GM19438 (cell line): ENCODE data around the gene RETREG2.

Experiments used
- ATAC-seq: cut with Tn5 transposase; IDR thresholded peaks from one replicate; pipeline ENCODE4 v1.9.1; 2021; ENCODE audit warnings: low read depth; ENCODE audit not compliant: unreplicated experiment

Gene RETREG2

DNA sequence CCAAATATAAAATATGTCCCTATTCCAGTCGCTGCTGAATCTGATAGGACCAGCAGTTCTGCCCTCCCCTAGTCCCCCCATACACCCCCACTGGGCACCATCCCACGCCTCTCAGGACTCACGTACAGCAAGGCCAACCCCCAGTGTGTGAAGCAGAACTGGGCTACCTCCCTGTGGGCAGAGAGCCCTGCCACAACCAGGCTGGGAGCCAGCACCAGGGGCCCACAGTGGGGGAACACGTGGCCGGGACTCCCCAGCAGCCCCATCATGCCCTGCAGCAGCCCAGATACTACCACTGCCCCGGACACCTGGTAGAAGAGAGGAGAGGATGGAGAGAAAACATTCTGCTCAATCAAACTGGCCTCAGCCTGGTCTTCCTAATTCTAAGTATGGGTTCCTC, 9.5 kb upstream of the RETREG2 start:
- ATAC-seq: no peak

GRCh38 chr2:219168932-219169331, 9.1 kb upstream of the RETREG2 start:
- ATAC-seq: no peak

DNA sequence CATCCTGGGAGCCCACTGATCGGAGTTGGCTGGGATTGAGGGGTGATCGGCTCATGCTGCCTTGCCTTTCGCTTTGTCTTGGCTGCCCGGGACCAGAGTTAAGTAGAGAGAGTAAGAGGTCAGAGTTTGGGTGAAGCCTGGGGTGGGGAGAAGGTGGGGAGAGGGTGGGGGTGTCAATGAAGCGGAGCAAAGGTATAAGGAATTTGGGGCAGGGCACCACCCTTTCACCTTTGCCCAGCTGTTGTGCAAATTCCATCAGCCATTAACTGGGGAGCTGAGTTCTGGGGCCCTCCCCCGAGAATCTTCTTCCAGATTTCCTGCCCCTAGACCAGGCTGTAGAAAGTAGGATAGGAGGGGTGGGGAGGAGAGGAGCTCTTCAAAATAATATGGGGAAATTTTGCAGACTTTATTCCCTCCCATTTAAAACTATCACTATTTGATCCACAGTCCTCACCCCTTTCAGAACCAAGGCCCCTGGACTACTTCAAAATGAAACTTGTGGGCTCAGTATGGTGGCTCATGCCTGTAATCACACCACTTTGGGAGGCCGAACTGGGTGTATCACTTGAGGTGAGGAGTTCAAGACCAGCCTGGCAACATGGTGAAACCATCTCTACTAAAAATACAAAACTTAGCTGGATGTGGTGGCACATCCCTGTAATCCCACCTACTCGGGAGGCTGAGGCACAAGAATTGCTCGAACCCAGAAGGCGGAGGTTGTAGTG, 8.0 kb upstream of the RETREG2 start, which contains the start of gene SLC23A3:
Gene SLC23A3 (minus strand): TSS at position 100 of the 725 bp plus-strand sequence. CDS start 45 bp downstream, at position 55.
- ATAC-seq: no peak

- no peak for ATAC-seq
Observed at GRCh38 chr2:219171231-219171651, 6.8 kb upstream of the RETREG2 start.

GRCh38 chr2:219172231-219173154, 5.6 kb upstream of the RETREG2 start:
- ATAC-seq: no peak

- ATAC-seq: no peak
Observed at GRCh38 chr2:219173176-219173575, 4.9 kb upstream of the RETREG2 start.

GRCh38 chr2:219174146-219174545, 3.9 kb upstream of the RETREG2 start:
- no peak for ATAC-seq

GRCh38 chr2:219174801-219175200, 3.3 kb upstream of the RETREG2 start:
- ATAC-seq: no peak

DNA sequence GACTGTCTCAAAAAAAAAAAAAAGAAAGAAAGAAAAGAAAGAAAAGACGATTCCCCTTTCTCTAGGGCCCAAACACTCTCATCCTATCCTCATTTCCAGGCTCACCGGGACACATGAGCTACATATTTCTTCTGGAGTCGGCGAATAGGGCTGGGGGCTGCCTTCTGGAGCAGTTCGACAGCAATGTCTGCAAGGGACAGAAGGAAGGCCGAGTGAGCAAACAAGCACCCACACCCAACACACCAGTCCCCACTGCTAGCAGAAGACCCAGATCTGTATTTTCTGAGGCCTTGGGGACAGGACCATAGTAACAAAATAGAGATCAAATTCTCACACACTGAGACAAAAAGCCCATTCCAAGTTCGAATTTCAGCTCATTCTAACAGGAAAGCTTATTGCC, 2.6 kb upstream of the RETREG2 start:
- no peak for ATAC-seq

GRCh38 chr2:219175928-219176817, 1.9 kb upstream of the RETREG2 start:
- ATAC-seq: peak; percentile 33

- peak; percentile 68 for ATAC-seq
Observed at GRCh38 chr2:219176818-219177551, 1.1 kb upstream of the RETREG2 start, which contains the start of gene CNPPD1. Gene CNPPD1 (minus strand): TSS chr2:219176925. CDS start chr2:219176828, 97 bp downstream.

DNA sequence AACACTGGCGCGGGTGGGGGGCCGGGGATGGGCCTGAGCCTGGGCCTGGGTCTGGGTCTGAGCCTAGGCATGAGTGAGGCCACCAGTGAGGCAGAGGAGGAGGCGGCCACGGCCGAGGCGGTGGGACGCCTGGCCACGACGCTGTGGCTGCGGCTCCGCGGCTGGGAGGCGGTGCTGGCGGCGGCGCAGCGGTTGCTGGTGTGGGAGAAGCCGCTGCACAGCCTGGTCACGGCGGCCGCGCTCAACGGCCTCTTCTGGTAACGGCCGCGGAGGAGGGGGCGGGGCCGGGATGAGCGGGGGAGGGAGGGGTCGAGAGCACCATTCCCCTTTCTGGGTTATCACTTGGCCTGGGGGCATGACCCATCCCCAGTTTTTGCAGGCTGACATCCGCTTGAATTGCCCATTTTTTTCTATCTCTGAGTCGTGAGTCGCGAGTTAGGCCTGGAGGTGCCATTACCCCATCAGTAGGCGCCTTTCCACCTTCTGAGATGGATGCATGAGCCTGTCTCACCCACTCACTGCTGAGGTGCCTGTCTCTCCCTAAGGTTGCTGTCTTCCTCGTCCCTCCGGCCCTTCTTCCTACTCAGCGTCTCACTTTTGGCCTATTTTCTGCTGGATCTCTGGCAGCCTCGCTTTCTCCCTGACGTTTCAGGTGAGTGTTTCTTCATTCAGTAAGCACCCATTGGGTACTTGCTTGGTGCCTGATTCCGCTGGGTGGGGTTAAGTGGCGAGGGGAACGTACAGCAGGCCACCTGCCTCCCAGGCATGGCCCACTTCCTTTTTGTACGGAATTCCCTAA, 501 bp downstream of the RETREG2 start:
- ATAC-seq: peak; percentile 16

DNA sequence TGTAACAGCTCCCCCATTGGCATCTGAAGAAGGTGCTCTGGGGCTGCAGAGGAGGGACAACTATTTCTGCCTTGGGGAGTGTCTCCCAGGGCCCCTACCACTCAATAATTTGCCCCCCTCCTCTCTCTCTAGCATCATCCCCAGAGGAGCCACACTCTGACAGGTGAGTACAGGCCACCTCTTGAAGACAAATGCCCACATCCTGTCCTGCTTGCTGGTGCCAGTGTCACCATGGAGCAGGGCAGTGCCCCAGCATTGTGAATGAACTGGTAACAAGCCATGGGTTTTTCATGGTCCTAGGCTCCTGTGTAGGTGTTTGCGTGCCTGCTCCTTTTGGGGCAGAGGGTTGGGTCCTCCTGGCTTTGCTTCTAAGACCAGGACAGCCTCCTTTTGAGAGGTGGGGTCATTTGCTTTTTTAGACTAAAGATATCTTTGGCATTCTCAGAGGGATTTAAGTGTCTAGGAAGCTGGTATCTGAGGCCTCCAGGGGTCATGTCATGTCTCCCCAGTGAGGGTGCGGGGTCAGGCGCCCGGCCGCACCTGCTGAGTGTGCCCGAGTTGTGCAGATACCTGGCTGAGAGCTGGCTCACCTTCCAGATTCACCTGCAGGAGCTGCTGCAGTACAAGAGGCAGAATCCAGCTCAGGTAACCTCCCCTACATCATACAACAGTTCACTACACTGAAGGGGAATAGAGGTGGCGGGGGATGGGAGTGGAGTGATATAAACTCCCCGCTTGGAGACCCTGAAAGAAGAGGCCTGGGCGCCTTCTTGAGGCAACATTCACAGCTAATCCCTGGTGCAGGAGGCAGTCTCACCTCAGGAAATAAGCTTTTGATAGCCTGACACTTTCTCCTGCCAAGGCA, 1.8 kb downstream of the RETREG2 start:
- ATAC-seq: no peak

- no peak for ATAC-seq
Observed at GRCh38 chr2:219180961-219181360, 2.9 kb downstream of the RETREG2 start.

DNA sequence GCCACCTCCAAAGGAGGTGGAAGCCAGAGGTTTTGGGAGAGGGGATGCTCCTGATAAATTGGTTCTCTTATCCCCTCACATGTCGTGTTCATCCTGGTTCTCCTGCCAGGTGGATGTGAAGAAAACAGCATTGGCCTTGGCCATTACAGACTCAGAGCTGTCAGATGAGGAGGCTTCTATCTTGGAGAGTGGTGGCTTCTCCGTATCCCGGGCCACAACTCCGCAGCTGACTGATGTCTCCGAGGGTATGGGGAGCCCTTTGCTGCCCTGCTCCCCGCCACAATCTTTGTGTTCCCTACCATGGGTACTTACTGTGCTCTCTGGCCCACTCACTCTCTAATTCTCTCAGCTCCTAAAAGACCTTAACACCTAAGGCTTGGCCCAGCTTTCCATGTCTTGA, 3.5 kb downstream of the RETREG2 start:
- no peak for ATAC-seq

- ATAC-seq: no peak
Observed at GRCh38 chr2:219182331-219183150, 4.5 kb downstream of the RETREG2 start.

- no peak for ATAC-seq
Observed at GRCh38 chr2:219183151-219183772, 5.2 kb downstream of the RETREG2 start.
